ENCODE results near the gene NABP1.

Gene NABP1

GRCh38 chr2:191659198-191659597 is 18.7 kb upstream of the NABP1 start:
- TF ChIP-seq GATA1 (IDR thresholded peaks at IDR 0.05; ENCODE audit: low read depth, low read length): no peak
- no peak for TF ChIP-seq POLR2A (IDR thresholded peaks at IDR 0.05; ENCODE audit: low read length)
- DNase-seq: no peak

DNA sequence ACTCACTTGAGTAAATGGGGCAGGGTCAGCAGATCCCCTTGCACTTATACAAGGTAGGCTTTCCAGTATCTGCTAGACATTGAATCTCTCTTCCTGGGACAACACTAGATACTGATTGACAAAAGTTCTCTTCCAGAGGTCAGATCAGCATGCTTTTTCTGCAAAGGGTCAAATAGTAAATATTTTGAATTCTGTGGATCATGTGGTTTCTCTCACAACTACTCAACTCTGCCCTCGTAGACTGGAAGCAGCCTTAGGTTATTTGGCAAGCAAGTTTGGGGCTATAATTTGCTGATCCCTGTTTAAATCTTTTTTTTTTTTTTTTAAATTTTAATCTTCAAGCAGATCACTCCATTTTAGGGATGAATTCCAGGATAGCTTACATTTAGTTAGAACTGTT is 17.4 kb upstream of the NABP1 start:
- no peak for DNase-seq
- no peak for TF ChIP-seq POLR2A (IDR thresholded peaks at IDR 0.05; ENCODE audit: low read length)
- TF ChIP-seq GATA1 (IDR thresholded peaks at IDR 0.05; ENCODE audit: low read depth, low read length): no peak

DNA sequence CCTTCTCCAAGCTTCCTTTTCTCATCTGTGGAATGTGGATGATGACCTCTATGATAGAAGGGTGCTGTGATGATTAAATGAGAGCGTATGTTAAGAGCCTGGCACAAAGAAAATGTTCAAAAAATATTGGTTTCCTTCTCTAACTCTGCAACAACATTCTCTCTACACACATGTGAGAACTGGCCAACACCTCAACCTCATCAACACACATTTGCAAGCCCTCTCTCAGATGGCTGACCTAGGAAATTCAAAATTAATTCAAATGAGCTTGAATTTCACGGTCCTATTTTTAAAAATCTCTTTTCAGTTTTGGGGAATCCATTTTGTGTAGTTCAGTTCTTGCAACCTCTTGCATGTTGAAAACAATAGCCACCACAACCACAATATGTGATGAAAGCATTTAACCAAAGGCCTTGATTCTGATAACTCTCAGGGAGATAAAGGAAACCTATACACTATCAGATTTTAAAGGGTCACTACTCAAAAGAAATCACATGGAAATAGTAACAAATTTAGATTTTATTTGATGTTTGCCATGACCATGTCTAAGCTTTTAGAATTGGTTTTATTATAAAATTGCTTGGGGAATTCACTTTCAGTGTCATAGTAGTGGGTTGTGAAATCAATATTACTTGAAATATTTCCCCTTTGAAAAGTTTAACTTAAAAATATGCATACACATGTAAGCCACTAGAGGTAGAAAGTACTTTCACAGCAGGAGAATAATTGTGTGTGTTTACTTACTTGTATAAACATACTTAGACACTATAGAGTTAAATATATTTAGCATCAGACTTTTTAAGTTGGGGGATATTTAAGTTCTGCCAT is 16.6 kb upstream of the NABP1 start:
- DNase-seq: no peak
- TF ChIP-seq POLR2A (IDR thresholded peaks at IDR 0.05; ENCODE audit: low read length): no peak
- TF ChIP-seq GATA1 (IDR thresholded peaks at IDR 0.05; ENCODE audit: low read depth, low read length): no peak

DNA sequence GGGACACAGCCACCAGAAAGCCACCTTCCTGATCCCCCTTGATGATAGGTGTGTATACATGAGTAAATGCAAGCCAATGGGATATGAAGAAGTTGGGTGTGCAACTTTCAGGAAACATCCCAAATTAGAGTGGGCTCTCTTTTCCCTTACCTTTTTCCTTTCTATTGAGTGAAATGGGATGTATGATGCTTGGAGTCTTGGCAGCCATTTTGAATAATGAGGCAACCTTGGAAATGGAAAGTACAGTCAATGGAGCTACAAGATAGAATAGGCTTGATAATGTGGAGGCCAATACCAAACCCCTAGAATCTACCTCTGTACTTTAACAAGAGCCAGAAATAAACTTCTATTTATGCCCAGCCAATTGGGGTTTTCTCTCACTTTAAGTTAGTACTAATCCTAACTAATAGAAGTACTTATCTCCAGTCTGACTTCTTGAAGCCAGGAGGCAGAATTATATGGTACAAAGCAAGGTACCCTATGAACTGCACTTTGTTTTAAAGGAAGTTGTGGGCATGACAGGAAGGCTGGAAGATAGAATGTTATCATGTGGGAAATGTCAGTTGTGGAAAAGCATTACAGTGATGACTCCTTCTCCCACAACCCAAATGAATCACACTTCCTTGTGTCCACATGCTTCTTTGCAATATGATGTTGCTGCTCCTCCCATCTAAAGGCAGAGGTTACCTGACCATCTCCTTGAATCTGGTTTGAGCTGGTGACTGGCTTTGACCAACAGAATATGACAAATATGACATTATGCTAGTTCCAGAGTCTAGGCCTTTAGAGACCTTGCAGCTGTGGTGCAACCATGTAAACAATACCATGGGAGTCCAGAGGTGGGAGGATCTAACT is 12.9 kb upstream of the NABP1 start:
- DNase-seq: no peak

GRCh38 chr2:191666226-191666625 is 11.7 kb upstream of the NABP1 start:
- TF ChIP-seq GATA1 (IDR thresholded peaks at IDR 0.05; ENCODE audit: low read depth, low read length): no peak
- no peak for TF ChIP-seq POLR2A (IDR thresholded peaks at IDR 0.05; ENCODE audit: low read length)
- no peak for DNase-seq

More for the DNA sequence above, 12.9 kb upstream of the NABP1 start:
- TF ChIP-seq POLR2A (IDR thresholded peaks at IDR 0.05; ENCODE audit: low read length): no peak
- no peak for TF ChIP-seq GATA1 (IDR thresholded peaks at IDR 0.05; ENCODE audit: low read depth, low read length)

DNA sequence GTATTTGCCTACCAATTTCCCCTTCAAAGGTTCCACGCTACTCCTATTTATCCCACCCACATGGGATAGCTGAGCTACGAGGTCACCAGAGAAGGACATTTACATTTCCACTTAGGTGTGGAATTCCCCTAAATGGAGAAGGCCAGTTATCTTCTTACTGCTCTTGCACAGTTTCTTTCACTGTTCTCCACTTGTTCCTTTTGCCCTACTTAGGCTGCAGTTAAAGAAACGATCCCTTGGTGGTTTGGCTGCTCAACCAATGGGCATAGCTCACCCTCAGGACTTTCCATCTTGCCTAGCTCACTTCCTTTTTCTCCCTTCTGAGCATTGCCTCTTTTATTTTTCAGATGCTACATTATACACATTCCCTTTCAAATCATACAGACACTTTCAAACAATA is 11.2 kb upstream of the NABP1 start:
- TF ChIP-seq GATA1 (IDR thresholded peaks at IDR 0.05; ENCODE audit: low read depth, low read length): no peak
- no peak for TF ChIP-seq POLR2A (IDR thresholded peaks at IDR 0.05; ENCODE audit: low read length)
- no peak for DNase-seq

DNA sequence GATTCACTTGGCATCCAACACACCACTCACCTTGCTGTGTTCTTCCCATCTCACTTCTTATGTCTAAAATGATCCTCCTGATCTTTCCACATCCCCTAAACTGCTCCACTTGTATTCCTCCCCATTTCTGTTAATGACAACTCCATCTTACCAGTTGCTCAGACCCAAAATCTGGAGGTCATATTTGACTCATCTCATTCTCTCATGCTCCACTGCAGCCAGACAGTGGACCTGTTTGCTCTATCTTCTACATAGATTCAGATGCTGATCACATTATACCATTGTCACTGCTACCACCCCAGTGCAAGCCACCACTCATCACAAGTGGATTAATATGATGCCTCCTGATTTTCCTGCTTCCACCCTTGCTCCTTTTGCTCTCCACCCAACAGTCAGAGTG is 7.9 kb upstream of the NABP1 start:
- no peak for DNase-seq
- TF ChIP-seq POLR2A (IDR thresholded peaks at IDR 0.05; ENCODE audit: low read length) (no peak), GATA1 (IDR thresholded peaks at IDR 0.05; ENCODE audit: low read depth, low read length) (no peak)

DNA sequence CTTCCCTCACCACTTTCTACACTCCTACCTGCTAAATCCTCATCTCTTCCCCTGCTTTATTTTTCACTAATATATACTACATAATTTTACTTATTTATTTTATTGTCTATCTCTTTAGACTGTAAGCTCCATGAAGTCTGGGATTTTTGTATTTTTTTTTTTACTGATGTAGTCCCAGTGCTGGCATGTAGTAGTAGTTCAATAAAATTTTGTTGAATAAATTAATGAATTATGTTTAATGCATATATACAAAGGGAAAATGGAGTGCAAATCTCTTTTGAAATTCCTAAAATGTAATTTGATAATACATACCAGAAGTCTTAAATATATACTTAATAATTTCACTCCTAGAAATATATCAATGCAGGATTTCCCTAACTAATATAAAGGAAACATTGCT is 7.1 kb upstream of the NABP1 start:
- DNase-seq: no peak
- TF ChIP-seq GATA1 (IDR thresholded peaks at IDR 0.05; ENCODE audit: low read depth, low read length) (no peak), POLR2A (IDR thresholded peaks at IDR 0.05; ENCODE audit: low read length) (no peak)

DNA sequence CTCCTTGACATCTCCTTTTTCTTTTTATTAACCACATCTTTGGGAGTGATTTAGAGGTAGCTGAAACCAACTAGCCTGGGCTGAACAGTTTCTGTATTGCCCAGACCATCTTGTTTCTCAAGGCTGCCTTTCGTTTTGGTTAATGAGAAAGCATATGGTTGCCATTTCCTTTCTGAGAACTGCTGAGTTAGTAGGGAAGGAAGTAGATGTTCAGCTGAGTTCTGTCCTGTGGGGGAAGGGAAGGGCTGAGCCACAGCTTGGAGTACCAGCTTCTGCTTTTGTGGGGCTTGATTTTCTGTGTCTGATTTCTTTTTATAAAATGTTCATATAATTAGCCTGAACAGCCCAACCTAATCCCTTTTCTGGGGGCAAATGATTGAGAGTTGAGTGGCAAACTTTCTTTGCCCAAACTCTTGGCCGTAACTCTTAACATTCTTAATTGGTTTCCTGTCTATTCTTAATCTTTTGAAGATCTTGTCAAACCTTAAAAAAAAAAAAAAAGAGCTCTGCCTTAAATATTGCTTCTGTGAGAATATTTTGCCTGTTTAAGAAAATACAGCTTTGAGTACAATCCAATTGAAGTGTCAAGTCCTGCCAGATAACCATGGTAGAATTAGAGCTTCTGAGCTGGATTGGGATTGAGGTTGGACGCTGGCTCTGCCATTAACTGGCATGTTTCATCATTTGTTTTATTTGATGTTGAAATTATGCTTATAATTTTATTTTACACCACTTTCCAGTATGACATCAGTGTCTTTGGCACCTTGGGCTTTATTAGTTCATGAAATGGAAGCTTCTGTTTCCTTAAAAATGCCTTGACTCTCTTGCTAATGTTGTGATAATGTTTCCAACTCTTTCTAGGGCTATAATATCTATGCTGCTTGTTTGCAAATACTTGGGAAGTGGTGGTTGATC is 1.9 kb upstream of the NABP1 start:
- TF ChIP-seq GATA1 (IDR thresholded peaks at IDR 0.05; ENCODE audit: low read depth, low read length): no peak
- no peak for TF ChIP-seq POLR2A (IDR thresholded peaks at IDR 0.05; ENCODE audit: low read length)
- peak; percentile 39 to 49 for DNase-seq

DNA sequence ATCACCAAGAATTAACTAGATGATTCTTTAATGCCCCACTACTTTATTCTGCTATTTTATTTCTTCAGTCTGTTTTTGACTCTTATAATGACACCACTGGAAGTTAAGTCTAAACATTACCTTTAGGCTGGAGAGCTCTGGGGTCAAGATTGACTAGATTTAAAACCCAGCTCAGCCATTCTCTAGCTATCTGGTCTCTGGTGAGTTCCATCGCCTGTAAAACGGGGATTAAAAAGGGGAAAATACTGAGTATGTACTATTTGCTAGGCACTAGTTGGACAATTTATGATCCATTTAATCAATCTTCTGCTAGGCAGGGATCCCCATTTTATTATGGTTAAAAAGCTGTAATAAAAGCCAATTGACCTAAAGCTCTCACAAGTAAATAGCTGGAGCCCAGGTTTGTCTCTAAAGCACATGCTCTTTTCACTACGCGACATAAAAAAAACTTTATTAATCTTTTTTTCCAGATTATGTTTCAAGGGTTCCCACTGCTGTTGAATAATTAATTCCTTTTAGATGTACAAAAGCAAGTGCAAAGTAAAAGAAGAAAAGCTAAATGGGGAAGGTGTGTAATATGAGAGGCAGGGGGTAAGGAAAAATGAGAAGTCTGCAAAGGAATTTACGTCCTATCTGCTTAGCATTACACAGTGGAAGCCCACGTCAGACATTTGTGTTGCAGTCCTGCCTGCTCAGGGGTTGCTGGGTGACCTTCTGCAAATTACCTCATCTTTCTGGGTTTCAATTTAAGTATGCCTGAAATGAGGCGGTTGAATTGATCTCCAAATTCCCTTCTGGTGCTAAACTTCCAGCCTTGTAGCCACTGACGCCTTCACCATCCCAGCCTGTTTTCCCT is 918 bp upstream of the NABP1 start:
- DNase-seq: peak; percentile 79 to 84
- TF ChIP-seq POLR2A (IDR thresholded peaks at IDR 0.05; ENCODE audit: low read length) (no peak), GATA1 (IDR thresholded peaks at IDR 0.05; ENCODE audit: low read depth, low read length) (no peak)

DNA sequence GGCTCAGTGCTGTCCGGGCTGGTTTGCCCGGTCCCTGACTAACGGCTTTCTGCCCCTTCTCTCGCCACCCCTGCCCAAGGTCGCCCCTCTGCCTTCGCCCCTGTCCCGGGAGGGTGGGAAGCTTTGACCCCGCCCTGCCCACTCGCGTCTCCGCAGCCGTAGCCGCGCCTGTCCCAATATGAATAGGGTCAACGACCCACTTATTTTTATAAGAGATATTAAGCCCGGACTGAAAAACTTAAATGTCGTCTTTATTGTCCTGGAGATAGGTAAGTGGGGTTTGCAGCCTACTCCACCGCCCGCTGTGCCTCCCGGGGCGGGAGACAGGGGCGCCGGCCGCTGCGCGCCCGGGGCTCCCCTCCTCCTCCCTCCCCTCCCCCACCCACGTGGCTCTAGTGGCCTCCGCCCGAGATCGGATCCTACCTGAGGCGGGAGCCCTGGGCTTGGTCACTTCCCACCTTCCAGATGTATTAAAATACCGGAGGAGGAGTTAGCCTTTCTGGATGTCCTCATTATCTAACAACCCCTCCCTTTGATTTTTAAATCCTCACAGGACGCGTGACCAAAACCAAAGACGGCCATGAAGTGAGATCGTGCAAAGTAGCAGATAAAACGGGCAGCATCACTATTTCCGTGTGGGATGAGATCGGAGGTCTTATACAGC is 633 bp downstream of the NABP1 start:
- TF ChIP-seq GATA1 (IDR thresholded peaks at IDR 0.05; ENCODE audit: low read depth, low read length): no peak
- no peak for TF ChIP-seq POLR2A (IDR thresholded peaks at IDR 0.05; ENCODE audit: low read length)

More for the DNA sequence above, 633 bp downstream of the NABP1 start:
- peak; percentile 76 to 88 for DNase-seq

Measured in erythroblast (primary cell).